ENCODE measurements around the gene FALEC.

DNA sequence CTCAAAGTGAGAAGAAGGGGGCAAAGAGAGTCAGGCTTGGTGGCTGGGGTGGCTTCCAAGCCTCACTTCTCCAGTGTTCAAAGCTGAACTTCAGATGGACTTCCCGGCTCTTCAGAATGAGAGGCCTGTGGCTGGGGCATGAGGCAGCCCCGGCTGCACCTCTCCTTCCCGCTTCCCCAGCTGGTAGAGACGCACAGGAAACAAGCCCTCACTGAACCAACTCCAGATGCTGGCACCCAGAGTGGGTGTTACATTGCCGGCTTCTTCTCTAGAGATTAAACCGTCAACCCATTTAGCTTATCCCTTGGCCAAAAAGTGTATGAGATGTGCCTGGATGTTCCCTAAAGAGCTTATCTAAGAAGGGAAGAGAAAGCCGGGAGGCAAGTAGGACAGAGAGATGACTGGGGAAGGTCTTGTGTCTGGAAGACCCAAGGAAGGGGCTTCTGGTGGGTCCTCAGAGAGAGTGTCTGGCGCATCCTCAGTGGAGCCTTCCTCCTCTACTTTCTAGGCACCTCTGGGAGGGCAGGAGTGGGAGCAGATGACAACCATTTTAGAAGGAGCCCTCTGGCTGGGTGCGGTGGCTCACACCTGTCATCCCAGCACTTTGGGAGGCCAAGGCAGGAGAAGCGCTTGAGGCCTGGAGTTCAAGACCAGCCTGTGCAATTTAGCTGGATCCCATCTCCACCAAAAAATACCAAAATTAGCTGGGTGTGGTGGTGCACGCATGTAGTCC is 35.7 kb downstream of the FALEC start:
- TF ChIP-seq, protein P1, sequence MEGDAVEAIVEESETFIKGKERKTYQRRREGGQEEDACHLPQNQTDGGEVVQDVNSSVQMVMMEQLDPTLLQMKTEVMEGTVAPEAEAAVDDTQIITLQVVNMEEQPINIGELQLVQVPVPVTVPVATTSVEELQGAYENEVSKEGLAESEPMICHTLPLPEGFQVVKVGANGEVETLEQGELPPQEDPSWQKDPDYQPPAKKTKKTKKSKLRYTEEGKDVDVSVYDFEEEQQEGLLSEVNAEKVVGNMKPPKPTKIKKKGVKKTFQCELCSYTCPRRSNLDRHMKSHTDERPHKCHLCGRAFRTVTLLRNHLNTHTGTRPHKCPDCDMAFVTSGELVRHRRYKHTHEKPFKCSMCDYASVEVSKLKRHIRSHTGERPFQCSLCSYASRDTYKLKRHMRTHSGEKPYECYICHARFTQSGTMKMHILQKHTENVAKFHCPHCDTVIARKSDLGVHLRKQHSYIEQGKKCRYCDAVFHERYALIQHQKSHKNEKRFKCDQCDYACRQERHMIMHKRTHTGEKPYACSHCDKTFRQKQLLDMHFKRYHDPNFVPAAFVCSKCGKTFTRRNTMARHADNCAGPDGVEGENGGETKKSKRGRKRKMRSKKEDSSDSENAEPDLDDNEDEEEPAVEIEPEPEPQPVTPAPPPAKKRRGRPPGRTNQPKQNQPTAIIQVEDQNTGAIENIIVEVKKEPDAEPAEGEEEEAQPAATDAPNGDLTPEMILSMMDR (IDR thresholded peaks at IDR 0.05), result no peak
- TF ChIP-seq POLR2A (IDR thresholded peaks at IDR 0.05) (no peak), POLR2AphosphoS5 (IDR thresholded peaks at IDR 0.05) (no peak)
